ENCODE results near the gene APP. TPM values are rescaled to one million over a fixed set of nuclear protein-coding genes. Genes with fewer than 3 reads are reported as not detected.

APP gene
- total RNA-seq, 3 donors from 2014 or later (not counting 1 experiment from before 2014, with no cell fraction given): 5.1 to 10.6 (median 7.8) TPM

DNA sequence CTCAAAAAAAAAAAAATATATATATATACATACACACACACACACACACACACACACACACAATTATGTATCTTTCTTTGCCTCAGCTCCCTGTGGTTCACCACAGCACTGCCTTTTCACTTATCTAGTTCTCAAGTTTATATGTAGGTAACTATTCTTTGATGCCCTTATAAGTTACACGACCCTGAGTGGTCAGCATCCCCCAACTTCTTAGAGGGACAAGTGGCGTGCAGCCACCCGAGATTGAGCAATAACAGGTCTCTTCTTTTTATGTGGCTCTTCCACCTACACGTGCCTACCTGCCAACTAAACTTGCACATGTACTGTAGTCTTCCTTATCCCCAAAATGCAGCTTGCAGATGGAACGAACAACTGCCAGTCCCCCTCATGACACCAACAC is 315.0 kb downstream of the APP start:
- H3K4me1 ChIP-seq (ENCODE audit: control insufficient read depth, insufficient read depth, low read length): no peaks in the 10 kb centered on the region
- H3K9me3 ChIP-seq (ENCODE audit: control insufficient read depth, insufficient read depth, low read length): no peaks in the 10 kb centered on the region
- no peak overlapping the region for H3K27ac ChIP-seq (ENCODE audit: low read length)
- no peaks in the 10 kb centered on the region for H3K4me1 Mint-ChIP-seq
- H3K36me3 ChIP-seq (ENCODE audit: control insufficient read depth, insufficient read depth, low read length): no peaks in the 10 kb centered on the region
- no peak overlapping the region for H3K4me3 ChIP-seq (ENCODE audit: low read length)
- ATAC-seq (no peak), DNase-seq (no peak)
- H3K27me3 Mint-ChIP-seq (ENCODE audit: low read depth in 2 of 2): peaks cover 0 to 4% of the 10 kb centered on the region in 2 donors
- H3K9me3 Mint-ChIP-seq: no peaks in the 10 kb centered on the region
- TF ChIP-seq, protein P1, sequence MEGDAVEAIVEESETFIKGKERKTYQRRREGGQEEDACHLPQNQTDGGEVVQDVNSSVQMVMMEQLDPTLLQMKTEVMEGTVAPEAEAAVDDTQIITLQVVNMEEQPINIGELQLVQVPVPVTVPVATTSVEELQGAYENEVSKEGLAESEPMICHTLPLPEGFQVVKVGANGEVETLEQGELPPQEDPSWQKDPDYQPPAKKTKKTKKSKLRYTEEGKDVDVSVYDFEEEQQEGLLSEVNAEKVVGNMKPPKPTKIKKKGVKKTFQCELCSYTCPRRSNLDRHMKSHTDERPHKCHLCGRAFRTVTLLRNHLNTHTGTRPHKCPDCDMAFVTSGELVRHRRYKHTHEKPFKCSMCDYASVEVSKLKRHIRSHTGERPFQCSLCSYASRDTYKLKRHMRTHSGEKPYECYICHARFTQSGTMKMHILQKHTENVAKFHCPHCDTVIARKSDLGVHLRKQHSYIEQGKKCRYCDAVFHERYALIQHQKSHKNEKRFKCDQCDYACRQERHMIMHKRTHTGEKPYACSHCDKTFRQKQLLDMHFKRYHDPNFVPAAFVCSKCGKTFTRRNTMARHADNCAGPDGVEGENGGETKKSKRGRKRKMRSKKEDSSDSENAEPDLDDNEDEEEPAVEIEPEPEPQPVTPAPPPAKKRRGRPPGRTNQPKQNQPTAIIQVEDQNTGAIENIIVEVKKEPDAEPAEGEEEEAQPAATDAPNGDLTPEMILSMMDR (IDR thresholded peaks at IDR 0.05): no peak
- H3K27me3 ChIP-seq (ENCODE audit: control insufficient read depth, insufficient read depth, low read length): no peaks in the 10 kb centered on the region
- H3K36me3 Mint-ChIP-seq: no peaks in the 10 kb centered on the region
- 38% methylated on average over 5 of the region's 5 CpGs for WGBS (ENCODE audit: insufficient coverage)
- no peak overlapping the region for H3K27ac Mint-ChIP-seq
- intact Hi-C loops (cut with micrococcal nuclease): no loop called here
- no peak overlapping the region for H3K4me3 Mint-ChIP-seq

DNA sequence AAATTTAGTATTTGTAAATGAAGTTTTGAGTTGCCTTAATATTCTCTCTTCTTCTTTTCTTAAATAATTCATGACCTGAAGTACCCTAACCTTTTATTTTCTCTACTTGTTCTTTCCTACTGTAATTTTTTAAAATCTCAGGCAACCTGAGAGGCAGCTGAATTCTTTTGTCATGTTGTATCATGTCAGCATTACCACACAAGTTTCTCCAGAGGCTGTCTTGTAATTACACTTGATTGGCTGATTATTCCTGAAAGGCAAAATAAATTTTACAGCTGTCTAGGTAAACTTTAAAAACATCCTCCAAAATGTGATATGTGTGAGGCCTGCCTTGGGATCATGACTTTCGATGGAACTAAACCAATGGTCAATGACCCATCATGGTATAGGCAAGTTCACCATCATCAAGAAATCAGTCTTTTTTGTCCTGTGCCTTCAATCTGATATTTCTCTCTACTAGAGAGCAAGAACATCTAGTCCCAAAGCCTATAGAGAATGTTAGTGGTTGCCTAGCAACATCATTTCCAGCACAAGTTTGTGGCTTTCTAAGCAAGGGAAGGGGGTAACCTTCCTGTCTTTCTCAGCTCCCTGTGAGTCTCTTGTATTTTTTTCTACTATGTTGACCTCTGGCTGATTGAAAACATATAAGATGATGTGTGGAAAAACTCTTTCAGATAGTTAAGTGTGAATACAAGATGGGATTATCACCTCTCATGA is 320.3 kb downstream of the APP start:
- no peaks in the 10 kb centered on the region for H3K27me3 ChIP-seq (ENCODE audit: control insufficient read depth, insufficient read depth, low read length)
- H3K27ac ChIP-seq (ENCODE audit: low read length): no peak overlapping the region
- DNase-seq (no peak), ATAC-seq (no peak)
- intact Hi-C loops (cut with micrococcal nuclease): no loop called here
- Mint-ChIP-seq H3K27me3 (ENCODE audit: low read depth in 2 of 2) (no peaks in the 10 kb centered on the region), H3K4me1 (no peaks in the 10 kb centered on the region), H3K27ac (no peak overlapping the region), H3K36me3 (no peaks in the 10 kb centered on the region), H3K9me3 (no peaks in the 10 kb centered on the region), H3K4me3 (no peak overlapping the region)
- H3K36me3 ChIP-seq (ENCODE audit: control insufficient read depth, insufficient read depth, low read length): no peaks in the 10 kb centered on the region
- peaks cover 3% of the 10 kb centered on the region for H3K9me3 ChIP-seq (ENCODE audit: control insufficient read depth, insufficient read depth, low read length)
- WGBS (ENCODE audit: insufficient coverage): 100% methylated on average over 1 of the region's 1 CpG
- TF ChIP-seq, protein P1 (IDR thresholded peaks at IDR 0.05): no peak
- no peak overlapping the region for H3K4me3 ChIP-seq (ENCODE audit: low read length)
- no peaks in the 10 kb centered on the region for H3K4me1 ChIP-seq (ENCODE audit: control insufficient read depth, insufficient read depth, low read length)

DNA sequence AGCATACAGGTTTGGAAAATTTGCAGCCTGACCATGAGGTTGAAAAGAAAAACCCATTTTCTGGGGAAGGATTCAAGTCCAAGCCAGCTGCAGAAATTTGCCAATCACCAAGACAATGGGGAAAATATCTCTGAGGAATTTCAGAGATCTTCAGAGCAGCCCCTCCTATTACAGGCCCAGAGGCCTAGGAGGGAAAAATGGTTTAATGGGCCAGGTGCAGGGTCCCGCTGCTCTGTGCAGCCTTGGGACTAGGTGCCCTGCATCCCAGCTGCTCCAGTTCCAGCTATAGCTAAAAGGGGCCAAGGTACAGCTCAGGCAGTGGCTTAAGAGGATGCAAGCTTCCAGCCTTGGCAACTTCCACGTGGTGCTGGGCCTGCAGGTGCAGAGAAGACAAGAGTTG is 322.3 kb downstream of the APP start:
- Histone ChIP-seq H3K9me3 (ENCODE audit: control insufficient read depth, insufficient read depth, low read length) (peaks cover 3% of the 10 kb centered on the region), H3K4me3 (ENCODE audit: low read length) (no peak overlapping the region), H3K4me1 (ENCODE audit: control insufficient read depth, insufficient read depth, low read length) (no peaks in the 10 kb centered on the region), H3K27me3 (ENCODE audit: control insufficient read depth, insufficient read depth, low read length) (no peaks in the 10 kb centered on the region), H3K36me3 (ENCODE audit: control insufficient read depth, insufficient read depth, low read length) (no peaks in the 10 kb centered on the region), H3K27ac (ENCODE audit: low read length) (no peak overlapping the region)
- Mint-ChIP-seq H3K4me1 (no peaks in the 10 kb centered on the region), H3K9me3 (no peaks in the 10 kb centered on the region), H3K27ac (no peak overlapping the region), H3K4me3 (no peak overlapping the region), H3K36me3 (no peaks in the 10 kb centered on the region), H3K27me3 (ENCODE audit: low read depth in 2 of 2) (no peaks in the 10 kb centered on the region)
- ATAC-seq (no peak), DNase-seq (no peak)
- TF ChIP-seq, protein P1 (IDR thresholded peaks at IDR 0.05): no peak
- WGBS (ENCODE audit: insufficient coverage): 72% methylated on average over 2 of the region's 2 CpGs
- intact Hi-C loops (cut with micrococcal nuclease): no loop called here

DNA sequence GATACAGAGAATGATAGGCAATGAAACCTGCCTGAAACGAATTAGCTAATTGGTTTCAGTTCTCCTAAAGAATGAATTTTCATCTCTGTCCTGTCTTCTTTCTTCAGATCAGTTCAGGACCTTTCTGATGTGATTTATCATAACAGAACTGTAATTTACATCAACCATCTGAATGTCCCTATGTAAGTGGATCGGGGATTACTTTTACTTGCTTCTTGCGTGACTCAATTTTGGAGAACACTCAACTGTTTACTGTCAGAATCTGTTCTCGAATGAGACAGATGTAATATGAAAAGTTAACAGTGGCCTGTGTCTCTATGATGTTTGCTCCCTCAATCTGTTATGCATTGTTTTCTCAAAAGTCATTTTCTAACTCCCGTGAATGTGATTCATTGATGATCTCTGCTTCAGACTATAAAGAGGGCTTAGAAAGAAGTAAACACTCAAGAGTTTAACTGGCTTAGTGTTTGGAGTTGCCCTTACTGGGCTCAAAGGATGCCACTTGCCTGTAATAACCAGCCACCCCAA is 324.8 kb downstream of the APP start:
- Histone ChIP-seq H3K9me3 (ENCODE audit: control insufficient read depth, insufficient read depth, low read length) (peaks cover 3% of the 10 kb centered on the region), H3K4me1 (ENCODE audit: control insufficient read depth, insufficient read depth, low read length) (no peaks in the 10 kb centered on the region), H3K27me3 (ENCODE audit: control insufficient read depth, insufficient read depth, low read length) (no peaks in the 10 kb centered on the region), H3K4me3 (ENCODE audit: low read length) (no peak overlapping the region), H3K27ac (ENCODE audit: low read length) (no peak overlapping the region), H3K36me3 (ENCODE audit: control insufficient read depth, insufficient read depth, low read length) (no peaks in the 10 kb centered on the region)
- peaks cover 0 to under 1% of the 10 kb centered on the region in 2 donors for H3K9me3 Mint-ChIP-seq
- 60% methylated on average over 5 of the region's 5 CpGs for WGBS (ENCODE audit: insufficient coverage)
- intact Hi-C loops (cut with micrococcal nuclease): no loop called here
- TF ChIP-seq, protein P1 (IDR thresholded peaks at IDR 0.05): no peak
- no peak overlapping the region for H3K27ac Mint-ChIP-seq
- no peaks in the 10 kb centered on the region for H3K36me3 Mint-ChIP-seq
- ATAC-seq (no peak), DNase-seq (no peak)
- no peaks in the 10 kb centered on the region for H3K4me1 Mint-ChIP-seq
- no peaks in the 10 kb centered on the region for H3K27me3 Mint-ChIP-seq (ENCODE audit: low read depth in 2 of 2)
- no peak overlapping the region for H3K4me3 Mint-ChIP-seq
